ENCODE measurements around the gene GREB1L. TPM values are rescaled to one million over a fixed set of nuclear protein-coding genes. Genes with fewer than 3 reads are reported as not detected.

The GREB1L gene
- total and polyA plus RNA-seq, 2 donors (not counting 1 experiment from before 2014, with no cell fraction given), result not detected

GRCh38 chr18:21205695-21206094 is 36.3 kb upstream of the GREB1L start:
- Histone ChIP-seq H3K9me3 (ENCODE audit: control extremely low read depth in 1 of 3, control insufficient read depth in 2 of 3, insufficient read depth in 1 of 3, low read length in 2 of 3) (no peaks in the 10 kb centered on the region), H3K4me2 (replicated peaks; ENCODE audit: low read depth, low read length, poor library complexity, severe bottlenecking) (no peak overlapping the region), H2AFZ (ENCODE audit: insufficient read depth, low read depth, low read length, poor library complexity, severe bottlenecking) (no peak overlapping the region), H4K20me1 (ENCODE audit: control insufficient read depth, insufficient read depth, low read length, poor library complexity, severe bottlenecking) (no peaks in the 10 kb centered on the region), H3K36me3 (replicated peaks in 1 of 2; ENCODE audit: control extremely low read depth in 1 of 2, control insufficient read depth in 1 of 2, extremely low read depth in 1 of 2, insufficient read depth in 2 of 2, low read length in 1 of 2) (no peaks in the 10 kb centered on the region), H3K4me1 (ENCODE audit: control insufficient read depth in 2 of 2, insufficient read depth in 2 of 2, low read length in 2 of 2) (no peaks in the 10 kb centered on the region), H3K27ac (ENCODE audit: low read length in 2 of 2) (no peak overlapping the region), H3K27me3 (replicated peaks in 1 of 4; ENCODE audit: control extremely low read depth in 1 of 4, control insufficient read depth in 3 of 4, insufficient read depth in 4 of 4, low read length in 3 of 4) (no peaks in the 10 kb centered on the region), H3K9ac (ENCODE audit: low read length) (no peak overlapping the region), H3K4me3 (ENCODE audit: control extremely low read depth in 1 of 5, extremely low read depth in 1 of 5, insufficient read depth in 1 of 5, low read depth in 2 of 5, low read length in 4 of 5) (no peak overlapping the region), H3K79me2 (ENCODE audit: control insufficient read depth, insufficient read depth, low read length) (no peaks in the 10 kb centered on the region)
- intact Hi-C loops (cut with micrococcal nuclease), result no loop called here
- 87% methylated on average over 4 of the region's 4 CpGs for WGBS (ENCODE audit: insufficient coverage)
- Mint-ChIP-seq H3K27me3 (no peaks in the 10 kb centered on the region), H3K9me3 (ENCODE audit: insufficient read depth) (no peaks in the 10 kb centered on the region), H3K4me3 (no peak overlapping the region), H3K27ac (no peak overlapping the region), H3K4me1 (no peaks in the 10 kb centered on the region)
- POLR2A ChIA-PET, result no interaction called here
- ATAC-seq (ENCODE audit: low read depth) (no peak), DNase-seq (no peak)
- TF ChIP-seq CTCF (IDR thresholded peaks at IDR 0.05) (no peak), EZH2 (IDR thresholded peaks at IDR 0.05; ENCODE audit: borderline replicate concordance, insufficient read depth, low read depth, low read length, poor library complexity, severe bottlenecking) (no peak)
- CTCF ChIA-PET, result interaction anchor here (1.4 kb wide), 1 partner anchor 11 kb away, joined by 5 read pairs; no protein-coding TSS in a partner anchor

- intact Hi-C loops (cut with micrococcal nuclease), result no loop called here
- TF ChIP-seq EZH2 (IDR thresholded peaks at IDR 0.05; ENCODE audit: borderline replicate concordance, insufficient read depth, low read depth, low read length, poor library complexity, severe bottlenecking), result no peak
- no peak for TF ChIP-seq CTCF (IDR thresholded peaks at IDR 0.05)
- H3K79me2 ChIP-seq (ENCODE audit: control insufficient read depth, insufficient read depth, low read length), result no peaks in the 10 kb centered on the region
- POLR2A ChIA-PET, result no interaction called here
- H3K4me1 ChIP-seq (ENCODE audit: control insufficient read depth in 2 of 2, insufficient read depth in 2 of 2, low read length in 2 of 2), result no peaks in the 10 kb centered on the region
- no peak for ATAC-seq (ENCODE audit: low read depth)
- no peaks in the 10 kb centered on the region for H4K20me1 ChIP-seq (ENCODE audit: control insufficient read depth, insufficient read depth, low read length, poor library complexity, severe bottlenecking)
- WGBS (ENCODE audit: insufficient coverage), result no CpG with 5 or more reads among the region's 1 CpG
- no peaks in the 10 kb centered on the region for H3K36me3 ChIP-seq (replicated peaks in 1 of 2; ENCODE audit: control extremely low read depth in 1 of 2, control insufficient read depth in 1 of 2, extremely low read depth in 1 of 2, insufficient read depth in 2 of 2, low read length in 1 of 2)
- H3K4me1 Mint-ChIP-seq, result no peaks in the 10 kb centered on the region
- H3K27ac Mint-ChIP-seq, result no peak overlapping the region
- no peak overlapping the region for H3K27ac ChIP-seq (ENCODE audit: low read length in 2 of 2)
- no peaks in the 10 kb centered on the region for H3K9me3 ChIP-seq (ENCODE audit: control extremely low read depth in 1 of 3, control insufficient read depth in 2 of 3, insufficient read depth in 1 of 3, low read length in 2 of 3)
- H3K4me3 Mint-ChIP-seq, result no peak overlapping the region
- no peak overlapping the region for H3K4me3 ChIP-seq (ENCODE audit: control extremely low read depth in 1 of 5, extremely low read depth in 1 of 5, insufficient read depth in 1 of 5, low read depth in 2 of 5, low read length in 4 of 5)
- H3K27me3 ChIP-seq (replicated peaks in 1 of 4; ENCODE audit: control extremely low read depth in 1 of 4, control insufficient read depth in 3 of 4, insufficient read depth in 4 of 4, low read length in 3 of 4), result no peaks in the 10 kb centered on the region
- H2AFZ ChIP-seq (ENCODE audit: insufficient read depth, low read depth, low read length, poor library complexity, severe bottlenecking), result no peak overlapping the region
- no peak overlapping the region for H3K9ac ChIP-seq (ENCODE audit: low read length)
- no peak overlapping the region for H3K4me2 ChIP-seq (replicated peaks; ENCODE audit: low read depth, low read length, poor library complexity, severe bottlenecking)
- H3K9me3 Mint-ChIP-seq (ENCODE audit: insufficient read depth), result no peaks in the 10 kb centered on the region
- DNase-seq, result no peak
- CTCF ChIA-PET, result interaction anchor here (1.9 kb wide), 1 partner anchor 16 kb away, joined by 8 read pairs; no protein-coding TSS in a partner anchor
- H3K27me3 Mint-ChIP-seq, result no peaks in the 10 kb centered on the region
Measured at GRCh38 chr18:21210278-21210677, 31.8 kb upstream of the GREB1L start.

Data from B cell (primary cell).